Stimulated activated CD4-positive, alpha-beta T cell treated with anti-CD3 and anti-CD28 coated beads, Interleukin-2, amount 100 ng/mL, for 48 hours (primary cell): ENCODE measurements around the gene AMOTL2.

ENCODE experiments used
- DNase-seq, 2 donors: peaks; one replicate each; pipeline ENCODE4 v3.0.0-alpha.2; 2020

Gene AMOTL2

DNA sequence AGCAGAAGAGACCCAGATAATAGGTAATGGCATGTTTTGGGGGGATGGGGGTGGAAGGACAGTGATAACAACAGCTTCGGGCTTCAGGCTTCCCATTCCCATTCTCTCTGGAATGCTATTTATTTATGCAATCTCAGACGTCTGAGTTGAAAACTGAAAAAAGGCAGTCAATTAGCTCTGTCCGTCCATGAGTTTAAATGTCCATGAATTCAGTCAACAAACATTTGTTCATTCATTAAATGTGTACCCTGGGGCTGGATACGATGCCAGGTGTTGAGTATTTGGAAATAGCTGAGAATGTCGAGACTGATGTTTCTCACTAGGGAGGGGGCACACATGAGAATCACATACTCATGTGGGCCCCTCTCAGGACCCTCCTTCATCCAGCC is 42.4 kb downstream of the AMOTL2 start:
- no peak for DNase-seq

DNA sequence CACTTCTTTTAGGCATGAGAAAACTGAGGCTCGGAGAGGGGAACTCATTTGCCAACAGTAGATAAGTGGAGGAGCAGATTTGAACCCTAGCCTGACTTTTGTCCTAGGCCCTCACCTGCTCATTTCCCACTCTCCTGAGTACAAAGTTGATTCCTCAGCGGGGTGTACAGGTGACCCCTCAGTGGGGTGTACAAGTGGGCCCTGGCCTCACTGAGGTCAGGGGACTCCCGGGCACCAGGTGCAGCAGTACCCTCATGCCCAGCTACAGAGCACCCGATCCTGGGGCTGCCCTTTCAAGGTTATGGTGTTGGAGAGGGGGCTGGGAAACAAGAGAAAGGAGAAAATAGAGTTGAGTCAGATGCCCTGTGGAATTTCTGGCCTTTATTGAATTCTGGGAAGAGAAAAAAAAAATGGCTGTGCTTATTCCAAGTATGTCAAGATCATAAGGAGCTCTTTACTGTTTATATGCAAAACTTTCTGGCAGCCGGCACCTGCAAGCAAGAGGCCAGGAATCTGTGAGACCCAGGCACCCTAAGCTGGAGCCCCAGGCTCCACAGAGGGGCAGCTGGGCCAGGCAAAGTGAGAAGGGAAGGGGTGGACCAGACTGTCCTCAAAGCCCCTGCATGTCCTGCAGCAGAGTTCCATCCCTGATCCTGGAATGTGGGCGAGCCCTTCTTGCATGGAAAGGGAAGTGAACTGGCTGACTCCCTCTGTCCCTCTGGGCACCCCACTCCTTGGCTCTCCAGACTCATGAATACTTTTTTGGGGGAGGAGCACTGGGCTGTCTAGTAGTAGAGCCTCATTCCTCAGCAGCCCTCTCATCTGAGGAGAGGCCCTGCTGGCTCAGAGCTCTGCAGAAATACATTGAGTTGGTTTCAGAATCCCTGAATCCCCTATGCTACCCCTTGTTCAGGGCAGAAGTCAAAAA is 43.1 kb downstream of the AMOTL2 start:
- DNase-seq, result no peak

DNA sequence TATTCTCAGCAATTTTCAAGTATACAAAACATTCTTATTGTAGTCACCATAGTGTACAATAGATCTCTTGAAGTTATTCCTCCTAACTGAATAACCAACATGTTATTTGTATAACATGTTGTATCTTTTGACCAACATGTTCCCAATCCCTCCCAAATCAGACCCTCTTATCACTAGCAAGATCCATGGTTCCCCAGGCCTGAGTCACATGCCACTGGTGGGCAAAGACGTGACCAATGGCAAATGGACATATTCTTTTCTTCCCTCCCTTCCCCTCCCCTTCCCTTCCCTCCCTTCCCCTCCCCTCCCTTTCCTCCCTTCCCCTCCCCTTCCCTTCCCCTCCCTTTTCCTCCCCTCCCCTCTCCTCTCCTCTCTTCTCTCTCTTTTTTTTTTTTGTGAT is 45.4 kb downstream of the AMOTL2 start:
- DNase-seq, result no peak

DNA sequence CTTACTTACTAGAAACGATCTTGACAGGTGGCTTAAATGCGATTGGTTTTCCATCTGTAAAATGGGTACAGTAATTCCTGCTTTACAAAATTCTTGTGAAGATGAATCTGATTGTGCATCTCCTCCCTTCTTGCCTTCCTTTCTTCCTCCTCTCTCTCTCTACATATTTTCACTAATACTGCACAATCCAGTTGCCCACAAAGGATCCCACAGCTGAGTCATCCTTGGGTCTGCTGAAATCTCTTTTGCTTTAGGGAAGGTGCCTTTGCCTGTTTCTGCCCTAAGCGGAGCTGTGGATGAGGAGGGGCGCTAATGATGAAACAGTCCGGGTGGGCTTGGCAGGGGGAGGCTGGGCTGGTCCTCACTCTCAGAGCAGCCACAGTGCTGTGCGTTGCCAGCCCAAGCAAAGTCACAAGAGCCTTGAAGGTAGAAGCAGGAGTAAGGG is 46.1 kb downstream of the AMOTL2 start:
- DNase-seq, result no peak

DNA sequence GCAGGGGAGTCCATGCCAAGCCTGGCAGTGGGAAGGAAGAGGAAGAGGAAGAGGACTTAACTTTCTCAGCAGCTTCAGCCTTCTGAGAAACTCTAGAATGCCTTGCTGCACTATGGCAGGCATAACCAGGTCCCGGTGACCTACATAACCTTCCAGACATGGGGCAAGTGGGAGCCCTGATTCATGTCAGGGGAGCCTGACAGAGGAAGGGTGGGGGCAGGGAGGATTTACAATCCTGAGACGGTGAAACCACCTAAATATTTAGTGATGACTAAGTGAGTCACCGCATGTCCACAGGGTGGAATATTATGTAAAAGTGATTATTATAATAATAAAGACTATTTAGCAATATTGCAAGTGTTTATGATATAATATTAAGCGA is 46.7 kb downstream of the AMOTL2 start:
- DNase-seq, result no peak

DNA sequence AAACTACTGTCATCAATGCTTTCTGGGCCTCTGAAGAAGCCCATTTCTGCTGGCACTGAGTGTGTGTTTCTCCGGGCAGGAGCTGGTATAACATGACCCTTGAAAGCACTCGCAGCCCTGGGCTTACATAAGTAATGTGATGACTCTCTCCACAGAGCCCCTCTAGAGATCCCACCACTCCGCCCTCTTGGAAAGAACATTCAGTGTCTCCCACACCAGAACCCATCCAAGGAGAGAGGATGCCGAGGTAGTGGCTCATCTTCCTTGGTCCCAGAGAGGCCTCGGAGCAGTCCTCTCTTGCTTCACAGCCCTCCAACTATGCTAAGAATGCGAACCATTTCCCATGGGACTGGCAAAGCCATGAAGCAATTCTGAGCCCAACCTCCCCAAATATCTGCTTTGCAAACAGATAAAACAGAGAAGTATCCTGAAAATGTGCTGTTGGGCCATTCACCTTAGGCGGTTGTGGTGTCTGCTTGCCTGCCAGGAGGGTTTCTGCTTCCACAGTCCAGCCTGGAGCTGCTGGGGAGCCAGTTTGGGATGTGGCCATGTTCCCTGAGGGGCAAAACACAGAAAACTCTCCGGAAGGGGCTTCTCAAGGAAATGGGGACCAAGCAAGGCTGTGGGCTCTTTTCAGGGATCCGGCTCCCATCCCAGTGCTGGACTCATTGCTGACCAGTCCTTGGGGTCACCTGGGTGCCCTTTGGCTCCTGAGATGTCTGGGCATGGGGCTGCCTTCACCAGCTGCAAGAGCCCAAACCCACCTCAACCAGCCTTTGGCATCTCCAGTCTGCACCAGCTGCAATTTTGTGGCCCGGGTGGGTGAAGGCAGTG is 47.3 kb downstream of the AMOTL2 start:
- no peak for DNase-seq

DNA sequence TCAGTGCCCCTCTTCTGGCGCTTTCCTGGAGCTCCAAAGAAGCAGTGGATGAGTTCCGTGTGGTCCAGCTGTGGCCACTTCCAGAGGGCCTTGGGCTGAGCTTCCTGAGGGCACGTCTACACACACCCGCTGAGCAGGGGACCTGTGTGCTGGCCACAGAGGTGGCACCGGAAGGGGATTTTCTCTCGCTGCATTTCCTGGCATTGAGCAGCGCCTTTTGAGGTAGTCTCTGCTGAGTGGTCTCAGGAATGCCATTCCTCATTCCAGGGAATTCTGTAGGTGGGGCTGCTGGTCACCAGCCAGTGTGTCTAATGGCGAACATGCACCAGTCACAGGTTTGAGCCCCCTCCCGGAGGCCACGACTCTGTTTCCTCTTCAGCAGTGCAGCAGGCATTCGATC is 48.1 kb downstream of the AMOTL2 start:
- DNase-seq, result no peak

DNA sequence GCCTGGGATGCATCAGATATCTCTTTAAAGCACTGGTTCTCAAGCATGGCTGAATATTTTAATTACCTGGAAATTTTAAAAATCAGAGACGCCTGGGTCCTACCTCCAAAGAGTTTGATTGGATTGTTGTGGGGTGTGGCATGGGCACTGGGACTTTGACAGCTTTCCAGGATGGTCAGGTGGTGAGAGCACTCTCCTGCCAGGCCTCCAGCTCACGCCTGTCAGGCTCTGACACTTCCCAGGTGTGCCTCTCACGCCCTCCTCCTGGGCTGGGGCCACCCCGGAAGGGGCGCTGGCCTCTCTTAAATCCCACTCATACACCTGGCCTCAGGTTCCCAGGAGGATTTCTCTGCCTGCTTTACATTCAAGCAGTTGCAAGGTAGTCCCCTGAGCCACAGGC is 48.5 kb downstream of the AMOTL2 start:
- no peak for DNase-seq

DNA sequence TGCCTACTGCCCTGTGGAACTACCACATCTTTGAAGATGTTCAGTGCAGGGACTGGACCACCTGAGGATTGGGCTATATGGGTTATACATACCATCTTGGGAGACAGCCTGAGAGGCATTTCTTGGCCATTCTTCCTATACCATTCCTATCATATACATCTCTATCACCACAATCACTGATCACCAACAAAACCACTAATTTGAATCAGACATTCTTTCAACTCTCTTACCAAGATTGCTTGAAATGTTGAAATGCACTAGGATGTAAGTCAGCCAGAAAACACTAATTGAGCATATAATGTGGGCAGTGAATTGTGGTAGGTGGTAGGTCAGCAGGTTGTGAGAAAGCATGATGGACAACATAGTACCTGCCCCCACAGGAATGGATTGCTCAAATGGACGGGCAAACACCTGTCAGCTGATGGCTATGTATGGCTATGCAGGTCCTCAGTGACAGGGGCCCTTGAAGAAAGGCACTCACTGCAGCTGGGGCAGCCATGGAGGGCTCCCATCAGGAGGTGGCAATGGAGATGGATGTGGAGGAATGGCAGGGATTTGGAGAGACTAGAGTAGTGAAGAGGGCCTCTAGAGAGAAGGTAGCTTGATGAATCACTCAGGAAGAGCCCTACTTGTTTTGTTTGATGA is 49.1 kb downstream of the AMOTL2 start:
- no peak for DNase-seq

DNA sequence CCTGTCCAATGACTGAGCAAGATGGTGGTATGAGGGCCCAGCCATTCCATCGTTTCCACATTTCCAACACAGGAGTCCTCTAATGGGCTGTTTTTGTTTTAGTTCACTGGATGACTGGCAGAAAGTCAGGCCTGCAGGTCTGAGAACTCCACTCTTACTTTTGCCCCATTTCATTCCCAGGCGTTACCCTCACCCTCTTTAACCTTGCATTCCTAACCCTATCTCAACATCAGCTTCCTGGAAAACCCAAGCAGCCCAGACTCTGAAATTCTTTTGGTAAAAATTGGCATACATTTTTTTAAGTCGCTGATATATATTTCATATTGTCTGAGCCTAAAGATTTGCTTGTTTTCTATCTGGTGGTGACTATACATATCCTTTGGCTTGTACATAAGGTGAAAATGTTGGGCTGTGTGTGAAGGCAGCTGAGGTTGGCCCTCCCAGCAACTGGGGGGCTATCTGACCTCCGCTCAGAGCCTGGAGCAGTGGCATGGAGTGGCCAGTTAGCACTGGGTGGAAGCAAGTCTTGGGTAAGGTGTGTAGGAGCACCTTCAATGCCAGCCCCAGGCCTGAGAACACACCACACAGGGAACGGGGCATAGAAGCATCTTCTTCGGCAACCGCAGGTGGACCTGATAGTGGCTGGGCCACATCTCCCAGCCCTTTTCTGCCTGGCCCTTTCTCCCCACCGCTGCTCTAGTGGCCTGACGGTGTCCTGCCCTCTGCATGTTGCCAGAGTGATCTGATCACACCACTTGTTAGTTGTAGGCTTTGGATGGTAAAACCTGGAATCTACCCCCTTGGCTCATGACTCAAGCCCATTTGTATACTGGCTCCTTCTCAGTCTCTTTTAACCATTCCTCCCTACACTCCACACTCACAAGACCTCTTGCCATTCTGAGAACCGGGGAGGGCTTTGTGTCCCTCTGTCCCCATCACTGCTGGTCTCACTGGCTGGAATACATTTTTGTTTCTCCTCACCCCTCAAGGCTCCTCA is 50.0 kb downstream of the AMOTL2 start:
- no peak for DNase-seq

DNA sequence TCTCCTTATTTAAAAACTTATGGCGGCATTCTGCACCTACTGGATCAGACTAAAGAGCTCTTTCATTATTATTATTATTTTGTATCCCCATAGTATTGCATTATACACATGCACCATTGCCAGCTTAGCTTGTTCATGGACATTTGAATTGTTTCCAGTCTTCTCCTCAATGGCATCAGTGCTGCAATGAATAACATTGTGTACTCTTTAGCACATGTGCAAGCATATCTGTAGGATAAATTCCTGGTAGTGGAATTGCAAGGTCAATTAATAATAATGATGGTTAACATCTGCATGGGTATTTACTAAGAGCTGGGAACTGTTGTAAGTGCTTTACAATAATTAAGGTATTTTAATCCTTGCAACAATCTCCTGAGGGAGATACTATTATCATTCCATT is 52.0 kb downstream of the AMOTL2 start:
- no peak for DNase-seq

DNA sequence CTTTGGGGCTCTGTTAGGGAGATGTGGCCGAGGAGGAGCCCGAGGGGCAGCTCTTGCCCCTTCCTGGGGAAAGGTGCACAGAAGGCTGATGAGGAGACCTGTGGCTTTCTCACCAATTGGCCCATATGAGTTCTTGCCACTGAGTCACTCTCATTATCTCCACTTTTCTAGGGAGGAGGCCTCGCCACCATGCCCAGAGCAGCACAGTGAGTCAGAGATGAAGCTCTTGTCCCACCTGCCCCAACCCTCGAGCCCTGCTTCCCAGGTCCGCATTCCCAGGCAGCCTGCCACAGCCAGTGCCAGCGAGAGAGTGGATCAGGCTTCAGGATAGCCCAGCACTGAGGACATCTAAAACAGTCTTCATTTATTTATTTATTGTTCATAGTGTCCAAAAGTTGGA is 53.5 kb downstream of the AMOTL2 start:
- DNase-seq, result no peak

DNA sequence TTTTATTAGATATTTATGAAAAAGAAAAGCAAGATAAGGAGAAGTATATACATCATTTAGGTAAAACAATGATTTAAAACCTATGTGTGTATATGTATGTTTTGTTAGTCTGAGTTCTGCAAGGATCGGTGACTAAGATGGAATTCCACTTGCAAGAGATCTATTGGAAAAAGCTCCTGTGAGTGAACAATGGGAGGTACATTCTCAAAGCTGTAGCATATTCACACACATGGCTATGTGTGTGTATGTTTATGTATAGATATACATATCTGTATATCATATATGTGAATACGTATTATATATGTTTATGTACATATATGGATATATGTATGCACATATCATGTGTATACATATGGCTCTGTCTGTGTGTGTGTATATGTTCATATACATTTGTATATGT is 54.3 kb downstream of the AMOTL2 start:
- DNase-seq, result no peak

DNA sequence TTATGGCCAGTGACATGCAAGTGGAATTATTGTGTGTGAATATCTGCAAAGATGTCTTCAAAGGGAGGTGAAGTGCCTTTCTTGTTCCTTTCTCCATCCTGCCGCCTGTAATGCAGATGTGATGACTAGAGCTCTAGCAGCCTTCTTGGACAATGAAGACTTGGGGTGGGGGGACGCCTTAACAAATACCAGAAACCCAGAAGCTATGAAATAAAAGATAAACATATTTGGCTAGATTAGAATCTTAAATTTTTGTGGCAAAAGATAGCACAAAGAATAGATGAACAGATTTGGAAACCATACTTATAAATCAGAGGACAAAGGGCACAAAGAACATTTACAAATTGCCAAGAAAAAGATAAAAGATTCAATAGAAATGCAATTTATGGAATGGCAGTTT is 56.1 kb downstream of the AMOTL2 start:
- no peak for DNase-seq

DNA sequence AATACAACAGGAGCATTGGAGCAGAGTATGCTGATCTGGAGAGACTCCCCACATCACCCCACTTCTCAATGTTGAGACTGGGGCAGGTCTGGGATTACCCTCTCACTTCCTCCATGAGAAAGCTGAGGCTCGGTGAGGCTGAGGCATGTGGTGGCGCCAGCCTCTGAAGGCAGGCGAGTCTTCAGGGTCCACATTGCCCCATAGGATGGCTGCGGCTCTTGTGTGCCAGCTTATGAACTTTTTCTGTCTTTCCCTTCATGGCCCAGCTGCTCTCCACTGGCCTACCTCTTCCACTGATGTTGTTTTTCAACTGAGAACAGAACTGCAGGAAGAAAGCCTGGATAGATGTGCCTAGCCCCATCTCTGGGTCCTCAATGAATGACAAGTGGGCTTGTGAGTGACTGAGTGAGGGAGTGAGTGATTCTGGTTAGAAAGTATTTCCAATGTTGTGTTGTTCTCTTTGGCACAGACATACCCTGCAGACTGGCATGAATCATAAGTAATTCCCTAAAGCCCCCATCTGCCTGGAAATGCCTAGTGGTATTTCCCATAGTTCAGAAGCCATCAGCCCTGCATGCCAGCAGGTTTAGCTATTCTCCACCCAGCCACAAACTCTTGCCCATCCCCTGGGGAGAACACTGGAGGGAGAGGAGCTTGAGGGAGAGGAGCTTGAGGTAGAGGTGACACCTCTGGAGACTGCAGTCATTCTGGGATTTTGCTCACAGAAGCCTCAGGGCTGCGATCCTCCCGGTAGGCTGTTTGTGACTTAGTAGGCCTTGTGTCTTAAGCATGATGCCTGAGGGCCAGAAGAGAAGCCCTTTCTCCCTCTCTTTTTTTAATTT is 56.9 kb downstream of the AMOTL2 start:
- no peak for DNase-seq

DNA sequence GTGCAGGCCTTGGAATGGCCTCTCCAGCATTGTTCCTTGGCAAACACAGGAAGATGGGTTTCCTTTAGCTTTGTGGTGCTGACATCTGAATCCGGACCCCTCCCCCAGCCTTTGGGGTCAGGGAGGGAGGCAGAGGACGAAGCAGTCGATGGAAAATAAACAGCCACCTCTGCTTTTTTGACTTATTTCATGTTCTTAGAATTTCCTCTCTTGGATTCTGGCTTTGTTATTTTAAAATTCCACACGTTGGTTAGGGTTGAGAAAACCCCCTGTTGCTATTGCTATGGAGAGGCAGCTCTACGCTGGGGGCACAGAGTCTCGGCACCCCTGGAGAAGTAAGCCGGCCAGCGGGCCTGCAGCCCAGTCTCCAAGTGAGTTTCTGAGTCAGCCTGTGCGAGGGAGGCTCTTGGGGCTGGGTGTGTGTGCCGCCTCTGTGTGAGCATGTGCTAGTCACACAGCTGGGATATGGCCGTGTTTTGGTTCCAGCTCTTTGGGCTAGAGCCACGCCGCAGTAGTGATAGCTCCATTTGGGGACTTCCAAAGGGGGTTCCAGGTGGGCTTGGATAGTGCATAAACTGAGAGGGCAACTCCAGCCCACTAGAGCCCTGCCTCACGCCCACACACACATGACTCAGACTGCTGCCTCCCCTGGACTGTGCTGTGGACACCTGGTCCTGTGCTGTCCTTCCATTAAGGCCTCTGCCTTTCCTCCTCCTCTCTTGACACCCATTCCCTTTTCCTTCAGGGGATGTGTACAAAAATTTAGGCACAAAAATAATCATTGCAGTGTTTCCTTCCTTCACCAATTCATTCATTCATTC is 58.8 kb downstream of the AMOTL2 start:
- no peak for DNase-seq

DNA sequence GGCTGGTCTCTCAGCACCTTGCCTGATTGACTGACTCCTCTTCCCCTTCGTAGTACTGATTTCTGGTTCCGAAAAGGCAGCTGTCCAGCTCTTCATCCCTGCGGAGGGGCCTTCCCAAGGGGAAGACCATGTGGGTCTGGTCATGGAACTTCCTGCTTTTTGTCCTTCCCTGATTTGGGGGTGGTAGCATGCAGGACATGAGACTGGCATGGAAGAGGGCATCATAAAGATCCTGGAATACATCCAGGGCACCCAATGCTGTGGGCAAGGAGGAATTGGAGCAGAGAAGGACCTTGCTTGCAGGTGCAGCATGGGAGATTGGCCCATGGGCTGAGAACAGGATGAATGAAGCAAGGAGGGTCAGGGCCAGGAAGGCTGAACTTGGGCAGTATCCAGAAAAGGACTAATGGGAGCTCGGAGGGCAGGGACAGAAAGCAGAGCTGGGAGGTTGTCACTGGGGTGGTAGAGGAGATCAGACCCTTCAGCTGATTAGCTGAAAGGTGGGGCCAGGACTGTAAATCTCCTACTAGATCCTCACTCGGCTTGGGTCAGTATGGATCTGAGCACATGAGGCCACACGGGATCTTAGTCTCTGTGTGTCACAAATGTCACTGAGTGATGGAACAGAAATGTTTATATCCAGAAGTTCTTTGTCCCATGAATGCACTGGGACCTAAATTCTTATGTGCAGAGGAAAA is 59.5 kb downstream of the AMOTL2 start:
- no peak for DNase-seq

DNA sequence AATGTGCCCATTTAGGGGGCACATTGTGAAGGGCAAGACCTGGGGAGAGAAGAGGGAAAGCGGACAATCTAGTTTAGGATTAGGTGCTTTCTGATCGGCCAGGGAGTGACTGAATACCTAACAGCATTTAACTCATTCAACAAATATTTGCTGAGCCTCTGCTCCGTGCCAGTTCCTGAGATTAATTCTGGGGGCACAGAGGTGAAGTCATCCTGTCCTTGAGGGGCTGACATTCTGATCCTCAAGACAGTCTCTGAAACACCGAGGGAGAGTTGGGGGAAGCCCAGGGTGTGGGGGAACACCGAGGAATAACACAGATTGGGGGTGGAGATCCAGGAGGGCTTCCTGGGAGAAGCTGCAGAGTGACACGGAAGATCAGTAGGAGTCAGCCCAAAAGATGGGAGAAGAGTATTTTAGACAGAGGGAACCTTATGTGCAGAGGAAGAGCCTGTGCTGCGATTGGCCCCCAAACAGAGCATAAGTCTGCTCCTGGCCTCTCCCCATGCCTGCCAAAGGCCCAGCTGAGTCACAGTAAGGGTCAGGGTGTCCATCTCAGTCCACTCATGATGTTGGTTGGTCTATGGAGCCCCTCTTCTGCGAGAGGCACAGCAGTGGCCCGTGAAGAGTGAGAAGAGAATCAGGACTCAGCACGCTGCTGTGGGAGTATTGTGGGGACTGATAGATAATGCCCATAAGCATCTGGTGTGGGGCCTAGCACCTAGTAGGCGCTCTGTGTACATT is 60.2 kb downstream of the AMOTL2 start:
- DNase-seq, result no peak
